DOHH2 (cell line): ENCODE measurements around the gene MPZ.

ENCODE experiments used
- CTCF ChIP-seq: fragments of 200-600 bp; sonication (generic); IDR thresholded peaks from one replicate; pipeline ENCODE4 v1.5.1; 2014; ENCODE audit warnings: antibody characterized with exemption, mild to moderate bottlenecking, low read depth, low read length; ENCODE audit not compliant: poor library complexity, severe bottlenecking
- EZH2phosphoT487 ChIP-seq: fragments of 200-600 bp; sonication (generic); IDR thresholded peaks from 2 replicates; pipeline ENCODE4 v1.6.1; 2017; ENCODE audit warnings: borderline replicate concordance, mild to moderate bottlenecking, antibody characterized with exemption, low read length, moderate library complexity, mixed read lengths

- TF ChIP-seq CTCF (no peak), EZH2phosphoT487 (no peak)
These were observed 4.6 kb downstream of the MPZ start for GRCh38 chr1:161304927-161305866.
